CD14-positive monocyte (primary cell): ENCODE data around the gene SPNS3. TPM values are rescaled to one million over a fixed set of nuclear protein-coding genes. Genes with fewer than 3 reads are reported as not detected.

Experiments
- DNase-seq, 3 donors: peaks; one replicate each; pipeline ENCODE4 v3.0.0-alpha.2; 2011 to 2022
- H2AFZ ChIP-seq: 2 replicates; pipeline ENCODE4 v1.6.0; 2012; ENCODE audit warnings: mild to moderate bottlenecking, low read depth, low read length, inconsistent platforms; ENCODE audit not compliant: insufficient read depth, poor library complexity, severe bottlenecking
- H3K27ac ChIP-seq, 2 donors: 1 replicate in 1 of 2; 2 replicates in 1 of 2; pipeline ENCODE4 v1.5.1; 2012 to 2013; ENCODE audit warnings: low read length in 2 of 2, control low read depth in 1 of 2, inconsistent platforms in 1 of 2, low read depth in 1 of 2, mild to moderate bottlenecking in 1 of 2
- H3K27me3 ChIP-seq, 2 donors: one replicate each; pipeline versions ENCODE4 v1.6.0 to v1.6.1; 2011 to 2013; ENCODE audit warnings: low read length in 2 of 2; ENCODE audit not compliant: control insufficient read depth in 2 of 2, insufficient read depth in 2 of 2
- H3K36me3 ChIP-seq, 2 donors: replicated peaks in 1 of 2; 1 replicate in 1 of 2; 2 replicates in 1 of 2; pipeline versions ENCODE4 v1.5.1 to v1.6.1; 2012 to 2013; ENCODE audit warnings: low read length in 2 of 2, control low read depth in 1 of 2, inconsistent platforms in 1 of 2, mild to moderate bottlenecking in 1 of 2; ENCODE audit not compliant: insufficient read depth in 2 of 2, control insufficient read depth in 1 of 2
- H3K4me1 ChIP-seq, 2 donors: 1 replicate in 1 of 2; 2 replicates in 1 of 2; pipeline versions ENCODE4 v1.5.1 to v1.6.1; 2012 to 2013; ENCODE audit warnings: low read length in 2 of 2, control low read depth in 1 of 2, inconsistent platforms in 1 of 2, mild to moderate bottlenecking in 1 of 2, moderate library complexity in 1 of 2; ENCODE audit not compliant: insufficient read depth in 2 of 2, control insufficient read depth in 1 of 2
- H3K4me2 ChIP-seq: replicated peaks from 2 replicates; pipeline ENCODE3; 2012; ENCODE audit warnings: low read length, moderate library complexity, mild to moderate bottlenecking; ENCODE audit not compliant: poor library complexity, severe bottlenecking; ENCODE audit errors: extremely low read depth
- H3K4me3 ChIP-seq, 3 experiments: fragments of 200-600 bp in 1 of 3; sonication (generic) in 1 of 3; replicated peaks in 1 of 3; 1 replicate in 2 of 3; 2 replicates in 1 of 3; pipeline ENCODE4 v1.5.1; 2011 to 2013; ENCODE audit warnings: low read length in 3 of 3, mild to moderate bottlenecking in 3 of 3, control low read depth in 2 of 3, low read depth in 2 of 3, inconsistent platforms in 1 of 3, moderate library complexity in 1 of 3
- H3K79me2 ChIP-seq: 2 replicates; pipeline ENCODE4 v1.6.0; 2012; ENCODE audit warnings: mild to moderate bottlenecking, control low read depth, inconsistent platforms, low read length, moderate library complexity; ENCODE audit not compliant: insufficient read depth
- H3K9ac ChIP-seq: 2 replicates; pipeline ENCODE4 v1.6.0; 2017; ENCODE audit warnings: low read length, mild to moderate bottlenecking; ENCODE audit not compliant: insufficient read depth, poor library complexity, severe bottlenecking
- H3K9me3 ChIP-seq, 2 donors: replicated peaks in 1 of 2; 1 replicate in 1 of 2; 2 replicates in 1 of 2; pipeline versions ENCODE4 v1.5.1 to v1.6.1; 2012 to 2013; ENCODE audit warnings: low read length in 2 of 2, control low read depth in 1 of 2; ENCODE audit not compliant: control insufficient read depth in 1 of 2, insufficient read depth in 1 of 2
- H4K20me1 ChIP-seq: 2 replicates; pipeline ENCODE4 v1.6.0; 2012; ENCODE audit warnings: mild to moderate bottlenecking, low read length, control low read depth, moderate library complexity; ENCODE audit not compliant: insufficient read depth
- H3K27ac Mint-ChIP-seq, 7 donors: one replicate each; pipeline ENCODE4 v1.8.0; 2020; ENCODE audit warnings: mild to moderate bottlenecking in 7 of 7, mixed read lengths in 7 of 7, moderate library complexity in 6 of 7, inconsistent platforms in 2 of 7
- H3K27me3 Mint-ChIP-seq, 3 donors: one replicate each; pipeline ENCODE4 v1.8.0; 2021 to 2022; ENCODE audit warnings: low read depth in 3 of 3, mild to moderate bottlenecking in 3 of 3, mixed read lengths in 3 of 3, moderate library complexity in 3 of 3, inconsistent platforms in 1 of 3
- H3K36me3 Mint-ChIP-seq, 2 donors: one replicate each; pipeline ENCODE4 v1.8.0; 2020; ENCODE audit warnings: mixed read lengths in 2 of 2, inconsistent platforms in 1 of 2, mild to moderate bottlenecking in 1 of 2
- H3K4me1 Mint-ChIP-seq: one replicate; pipeline ENCODE4 v1.8.0; 2020; ENCODE audit warnings: mild to moderate bottlenecking, mixed read lengths
- H3K4me3 Mint-ChIP-seq, 2 donors: one replicate each; pipeline ENCODE4 v1.8.0; 2020; ENCODE audit warnings: mild to moderate bottlenecking in 2 of 2, mixed read lengths in 2 of 2, moderate library complexity in 1 of 2
- H3K9me3 Mint-ChIP-seq, 7 donors: one replicate each; pipeline ENCODE4 v1.8.0; 2020 to 2022; ENCODE audit warnings: mixed read lengths in 7 of 7, mild to moderate bottlenecking in 6 of 7, moderate library complexity in 6 of 7, inconsistent platforms in 2 of 7
- CTCF ChIP-seq: fragments of 200-600 bp; IDR thresholded peaks from one replicate; pipeline ENCODE4 v1.8.0; 2022; ENCODE audit warnings: antibody characterized with exemption, mild to moderate bottlenecking
- WGBS: methylation state at CpG from one replicate; pipeline ENCODE4 v1.1.5; 2013; ENCODE audit warnings: missing lambda C conversion rate; ENCODE audit not compliant: insufficient coverage; 5-methylcytosine and 5-hydroxymethylcytosine counted together
- intact Hi-C, 2 donors: fragments of 100-400 bp; cut with micrococcal nuclease; formaldehyde crosslinking; loops; one replicate each; pipeline versions ENCODE4 v1.15.0 to v1.15.1; 2023
- polyA plus RNA-seq, 3 donors: library from polyadenylated mRNA; depleted of rRNA in 1 of 3; unstranded in 2 of 3; stranded (reverse) in 1 of 3; fragments of 300-500 nt in 2 of 3; fragments of >200 nt in 1 of 3; fragmentation: Illumina TruSeq in 2 of 3; gene quantifications; 1 replicate in 2 of 3; 2 replicates in 1 of 3; pipeline ENCODE4 v1.2.3, GENCODE V29; 2012 to 2021

SPNS3 gene
- polyA plus RNA-seq, 3 donors, result 2.3 to 5.7 (median 4.5) TPM

DNA sequence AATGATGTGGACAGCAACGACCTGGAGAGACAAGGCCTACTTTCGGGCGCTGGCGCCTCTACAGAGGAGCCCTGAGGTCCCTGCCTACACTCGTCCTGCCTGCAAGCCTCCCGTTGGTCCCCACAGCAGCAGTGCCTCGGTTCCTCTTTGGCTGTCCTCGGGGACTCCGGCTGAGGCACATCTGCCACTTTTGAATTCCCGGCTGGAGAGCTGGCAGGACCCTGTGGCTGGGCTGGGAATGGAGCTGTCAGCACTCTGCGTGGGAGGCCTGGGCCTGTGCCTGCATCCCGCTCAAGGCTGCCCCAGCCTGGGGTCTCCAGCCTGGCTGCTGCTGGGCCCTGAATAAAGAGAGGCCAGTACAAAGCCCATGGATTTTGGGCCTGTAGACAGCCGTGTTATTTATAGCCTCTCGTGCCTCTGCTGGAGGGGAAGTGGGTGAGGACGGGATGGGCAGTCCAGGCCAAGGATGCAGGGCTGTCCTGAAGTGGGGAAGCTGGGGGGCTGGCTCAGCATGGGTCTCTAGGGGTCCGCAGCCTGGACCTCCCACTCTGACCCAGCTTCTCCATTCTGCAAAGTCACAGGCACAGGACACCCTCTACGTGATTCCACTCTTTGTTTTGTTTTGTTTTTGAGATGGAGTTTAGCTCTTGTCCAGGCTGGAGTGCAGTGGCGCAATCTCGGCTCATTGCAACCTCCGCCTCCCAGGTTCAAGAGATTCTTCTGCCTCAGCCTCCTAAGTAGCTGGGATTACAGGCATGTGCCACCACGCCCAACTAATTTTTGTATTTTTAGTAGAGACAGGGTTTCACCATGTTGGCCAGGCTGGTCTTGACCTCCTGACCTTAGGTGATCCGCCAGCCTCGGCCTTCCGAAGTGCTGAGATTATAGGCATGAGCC is 54.3 kb downstream of the SPNS3 start:
- no peak overlapping the region for H3K27ac ChIP-seq
- Mint-ChIP-seq H3K4me1 (peaks cover 63% of the 10 kb centered on the region), H3K27ac (peak overlapping the region in 1 of 7 donors; percentile 19), H3K9me3 (no peaks in the 10 kb centered on the region), H3K27me3 (peaks cover 0 to 6% (median 2%) of the 10 kb centered on the region in 3 donors), H3K4me3 (no peak overlapping the region), H3K36me3 (peaks cover 2 to 11% of the 10 kb centered on the region in 2 donors)
- no peaks in the 10 kb centered on the region for H3K36me3 ChIP-seq
- H2AFZ ChIP-seq, result no peak overlapping the region
- no peak for DNase-seq
- WGBS, result 58% methylated on average over 14 of the region's 24 CpGs
- H4K20me1 ChIP-seq, result no peaks in the 10 kb centered on the region
- H3K4me3 ChIP-seq, result no peak overlapping the region
- intact Hi-C loops, result no loop called here
- peak overlapping the region; percentile 8 for H3K9ac ChIP-seq
- H3K9me3 ChIP-seq, result no peaks in the 10 kb centered on the region
- no peaks in the 10 kb centered on the region for H3K79me2 ChIP-seq
- H3K4me2 ChIP-seq, result no peak overlapping the region
- no peak for TF ChIP-seq CTCF
- no peaks in the 10 kb centered on the region for H3K27me3 ChIP-seq
- peaks cover 43 to 52% of the 10 kb centered on the region in 2 donors for H3K4me1 ChIP-seq

DNA sequence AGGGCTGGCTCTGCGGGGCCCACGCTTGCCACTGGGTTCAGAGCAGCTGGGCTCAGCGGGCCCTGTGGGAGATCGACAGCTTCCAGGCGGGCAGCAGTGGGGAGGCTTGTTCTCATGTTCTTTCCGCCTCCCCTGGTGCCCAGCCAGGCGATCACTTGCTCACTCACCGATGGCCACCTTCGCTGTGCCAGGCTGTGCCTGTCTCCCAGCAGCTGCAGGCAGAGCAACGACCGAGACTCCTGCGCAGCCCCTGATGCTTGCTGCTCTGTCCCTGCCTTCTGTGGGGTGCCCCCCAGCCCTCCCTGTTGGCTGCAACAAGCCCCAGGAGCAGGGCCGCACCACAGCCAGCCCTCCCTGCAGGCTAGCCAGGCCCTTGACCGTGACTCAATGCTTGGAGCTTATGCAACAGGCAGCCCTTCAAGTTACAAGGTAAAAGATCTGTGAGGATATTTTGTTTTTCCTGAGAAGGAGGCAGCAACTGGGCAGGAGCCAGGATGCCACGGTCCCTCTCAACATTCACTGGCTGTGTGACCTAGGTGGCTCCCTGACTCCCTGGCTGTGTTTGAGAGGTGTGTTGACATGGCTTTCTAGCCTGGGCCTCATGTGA is 55.4 kb downstream of the SPNS3 start:
- Histone ChIP-seq H3K27me3 (no peaks in the 10 kb centered on the region), H3K36me3 (no peaks in the 10 kb centered on the region), H3K4me2 (no peak overlapping the region), H2AFZ (no peak overlapping the region), H3K9me3 (no peaks in the 10 kb centered on the region), H3K79me2 (no peaks in the 10 kb centered on the region), H3K4me3 (no peak overlapping the region), H3K4me1 (peaks cover 46 to 60% of the 10 kb centered on the region in 2 donors), H3K27ac (no peak overlapping the region), H4K20me1 (no peaks in the 10 kb centered on the region), H3K9ac (no peak overlapping the region)
- Mint-ChIP-seq H3K4me1 (peaks cover 65% of the 10 kb centered on the region), H3K27ac (no peak overlapping the region), H3K9me3 (no peaks in the 10 kb centered on the region), H3K36me3 (peaks cover 2 to 7% of the 10 kb centered on the region in 2 donors), H3K27me3 (peaks cover 0 to 6% (median 2%) of the 10 kb centered on the region in 3 donors), H3K4me3 (no peak overlapping the region)
- DNase-seq, result no peak
- intact Hi-C loops, result no loop called here
- TF ChIP-seq CTCF, result no peak
- WGBS, result 93% methylated on average over 15 of the region's 15 CpGs
